ENCODE measurements around the gene MSI2. TPM values are rescaled to one million over a fixed set of nuclear protein-coding genes. Genes with fewer than 3 reads are reported as not detected.

The MSI2 gene
- polyA plus RNA-seq, 1 of the 3 experiments (the other 2 are of a cell fraction) = 24.1 TPM

DNA sequence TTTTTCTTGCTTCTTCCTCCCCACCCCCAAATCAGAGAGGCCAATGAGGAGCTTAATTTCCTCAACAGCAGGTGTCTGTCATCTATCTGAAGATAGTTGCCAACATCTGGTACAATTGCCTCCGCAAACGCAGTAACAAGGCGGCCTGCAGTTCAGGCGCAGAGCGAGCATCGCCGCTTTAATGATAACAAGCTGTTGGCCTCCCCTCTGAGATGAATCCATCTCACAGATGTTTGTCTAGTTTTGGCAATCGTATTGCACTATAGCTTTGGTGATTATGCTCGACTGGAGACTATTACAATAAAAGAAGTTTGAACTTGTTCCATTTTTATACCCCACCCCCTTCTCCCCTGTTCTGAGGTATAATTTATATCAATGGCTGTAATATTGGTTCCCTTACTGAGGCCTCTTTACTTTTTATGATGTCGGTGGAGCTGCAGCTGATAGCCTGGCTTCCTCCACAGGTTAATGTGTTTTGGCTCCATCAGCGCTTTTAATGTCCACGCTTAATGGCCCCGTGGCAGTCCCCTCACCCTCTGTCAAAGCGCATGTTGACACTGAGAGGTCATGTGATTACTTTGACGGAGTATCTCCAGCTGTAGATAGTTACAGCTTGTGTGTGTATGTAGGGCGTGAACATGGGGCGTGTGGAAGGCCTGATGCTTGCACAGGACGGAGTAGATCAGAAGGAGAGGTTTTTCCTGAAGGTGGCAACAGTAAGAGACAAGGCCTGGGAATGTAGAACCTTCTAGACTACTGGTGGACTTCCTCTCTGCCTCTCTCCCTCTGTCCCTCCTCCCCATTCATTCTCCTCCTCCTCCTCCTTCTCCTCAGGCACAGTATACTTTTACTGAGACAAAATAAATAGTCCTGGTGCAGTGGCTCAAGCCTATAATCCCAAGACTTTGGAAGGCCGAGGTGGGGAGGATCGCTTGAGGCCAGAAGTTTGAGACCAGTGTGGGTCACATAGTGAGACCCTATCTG, 164.7 kb downstream of the MSI2 start (continued):
- TF ChIP-seq CTCF (IDR thresholded peaks at IDR 0.05) (no peak), FOSL2 (IDR thresholded peaks at IDR 0.05; ENCODE audit: borderline replicate concordance, low read depth) (no peak), GATA2 (CRISPR knock-in tag; IDR thresholded peaks at IDR 0.05) (peak; percentile 76), YY1 (IDR thresholded peaks at IDR 0.05; ENCODE audit: low read depth) (no peak), TAF1 (IDR thresholded peaks at IDR 0.05; ENCODE audit: borderline replicate concordance, low read depth, low read length) (no peak), NFIC (IDR thresholded peaks at IDR 0.05; ENCODE audit: borderline replicate concordance) (no peak), RCOR1 (IDR thresholded peaks at IDR 0.05; ENCODE audit: low read length) (peak; percentile 93), FOXJ3 (CRISPR knock-in tag; IDR thresholded peaks at IDR 0.05) (peak; percentile 79), TEAD4 (IDR thresholded peaks at IDR 0.05; ENCODE audit: borderline replicate concordance, insufficient read depth) (no peak), EZH2phosphoT487 (IDR thresholded peaks at IDR 0.05; ENCODE audit: borderline replicate concordance, low read depth) (no peak), SMC3 (IDR thresholded peaks at IDR 0.05; ENCODE audit: low read depth, low read length) (no peak), IRF3 (IDR thresholded peaks at IDR 0.05; ENCODE audit: low read depth, low read length) (no peak)

- Histone ChIP-seq H3F3A (replicated peaks; ENCODE audit: insufficient read depth) (peaks cover 27% of the 10 kb centered on the region), H3K36me3 (replicated peaks in 1 of 2; ENCODE audit: control insufficient read depth in 1 of 2, insufficient read depth in 2 of 2, low read length in 1 of 2) (no peaks in the 10 kb centered on the region), H3K4me2 (no peak overlapping the region), H3K27ac (ENCODE audit: low read depth in 2 of 2, low read length in 1 of 2) (peak overlapping the region; percentile 11 to 84), H3K9ac (no peak overlapping the region), H4K20me1 (ENCODE audit: insufficient read depth) (no peaks in the 10 kb centered on the region), H2AFZ (ENCODE audit: low read depth) (no peak overlapping the region), H3K79me2 (ENCODE audit: insufficient read depth) (peaks cover 13% of the 10 kb centered on the region; the same call in 1 of the 2 replicates), H3K4me3 (ENCODE audit: low read depth in 2 of 2, low read length in 1 of 2) (no peak overlapping the region), H3K27me3 (ENCODE audit: insufficient read depth) (no peaks in the 10 kb centered on the region), H3K4me1 (ENCODE audit: control insufficient read depth in 1 of 2, insufficient read depth in 2 of 2, low read depth in 1 of 2, low read length in 1 of 2) (peaks cover 37 to 74% of the 10 kb centered on the region in 2 experiments), H3K9me3 (no peaks in the 10 kb centered on the region), H3K9me2 (no peaks in the 10 kb centered on the region)
- ChIA-PET CTCF (interaction anchor here (1.3 to 2.8 kb wide), 5 partner anchors 18 to 360 kb away, joined by 3 to 13 read pairs (median 8); no protein-coding TSS in a partner anchor), POLR2A (no interaction called here)
- 73% methylated on average over 9 of the region's 9 CpGs for WGBS (ENCODE audit: low lambda C conversion rate)
- no peak for DNase-seq
- peak; percentile 79 for TF ChIP-seq NFIC (IDR thresholded peaks at IDR 0.05; ENCODE audit: borderline replicate concordance)
- TF ChIP-seq TEAD4 (IDR thresholded peaks at IDR 0.05; ENCODE audit: borderline replicate concordance, insufficient read depth) = no peak
- TF ChIP-seq FOXJ3 (CRISPR knock-in tag; IDR thresholded peaks at IDR 0.05) = no peak
- TF ChIP-seq RCOR1 (IDR thresholded peaks at IDR 0.05; ENCODE audit: low read length) = no peak
- TF ChIP-seq JUND (IDR thresholded peaks at IDR 0.05) = peak; percentile 53; the same call in 1 of the 2 replicates
- TF ChIP-seq ELF1 (IDR thresholded peaks at IDR 0.05) = no peak
- TF ChIP-seq EZH2phosphoT487 (IDR thresholded peaks at IDR 0.05; ENCODE audit: borderline replicate concordance, low read depth) = no peak
- no peak for TF ChIP-seq IRF3 (IDR thresholded peaks at IDR 0.05; ENCODE audit: low read depth, low read length)
- peak; percentile 83 for TF ChIP-seq FOSL2 (IDR thresholded peaks at IDR 0.05; ENCODE audit: borderline replicate concordance, low read depth)
- no peak for TF ChIP-seq MAX (IDR thresholded peaks at IDR 0.05; ENCODE audit: low read depth)
- no peak for TF ChIP-seq CHD2 (IDR thresholded peaks at IDR 0.05; ENCODE audit: low read length, partially characterized antibody)
- peak; percentile 34; the same call in 1 of the 2 replicates for TF ChIP-seq MEF2A (IDR thresholded peaks at IDR 0.05; ENCODE audit: borderline replicate concordance, low read depth)
- no peak for TF ChIP-seq RXRA (IDR thresholded peaks at IDR 0.05; ENCODE audit: borderline replicate concordance, low read depth)
- peak; percentile 52 for TF ChIP-seq PBX3 (IDR thresholded peaks at IDR 0.05)
- TF ChIP-seq, protein P1, sequence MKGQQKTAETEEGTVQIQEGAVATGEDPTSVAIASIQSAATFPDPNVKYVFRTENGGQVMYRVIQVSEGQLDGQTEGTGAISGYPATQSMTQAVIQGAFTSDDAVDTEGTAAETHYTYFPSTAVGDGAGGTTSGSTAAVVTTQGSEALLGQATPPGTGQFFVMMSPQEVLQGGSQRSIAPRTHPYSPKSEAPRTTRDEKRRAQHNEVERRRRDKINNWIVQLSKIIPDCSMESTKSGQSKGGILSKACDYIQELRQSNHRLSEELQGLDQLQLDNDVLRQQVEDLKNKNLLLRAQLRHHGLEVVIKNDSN (IDR thresholded peaks at IDR 0.05; ENCODE audit: borderline replicate concordance, low read depth) = no peak
Measured at GRCh38 chr17:57422574-57423164, 166.3 kb downstream of the MSI2 start.
